HUES48 (cell line): ENCODE results near the gene ADAMTS2.

Source experiments
- H3K27ac ChIP-seq: one replicate; pipeline ENCODE4 v1.7.0; 2013; ENCODE audit warnings: low read depth, low read length, inconsistent platforms
- H3K27me3 ChIP-seq: 2 replicates; pipeline ENCODE4 v1.6.1; 2013; ENCODE audit warnings: mild to moderate bottlenecking, low read length; ENCODE audit not compliant: control insufficient read depth, insufficient read depth
- H3K36me3 ChIP-seq: 2 replicates; pipeline ENCODE4 v1.6.1; 2013; ENCODE audit warnings: low read length; ENCODE audit not compliant: control insufficient read depth, insufficient read depth
- H3K4me1 ChIP-seq: 2 replicates; pipeline ENCODE4 v1.6.1; 2013; ENCODE audit warnings: mild to moderate bottlenecking, low read length; ENCODE audit not compliant: control insufficient read depth, insufficient read depth
- H3K4me3 ChIP-seq: 2 replicates; pipeline ENCODE4 v1.5.1; 2013; ENCODE audit warnings: mild to moderate bottlenecking, low read depth, low read length
- H3K9ac ChIP-seq: 2 replicates; pipeline ENCODE4 v1.6.1; 2013; ENCODE audit warnings: mild to moderate bottlenecking, low read depth, low read length, moderate library complexity
- H3K9me3 ChIP-seq: 2 replicates; pipeline ENCODE4 v1.6.1; 2013; ENCODE audit warnings: low read length; ENCODE audit not compliant: control insufficient read depth, insufficient read depth

Gene ADAMTS2

DNA sequence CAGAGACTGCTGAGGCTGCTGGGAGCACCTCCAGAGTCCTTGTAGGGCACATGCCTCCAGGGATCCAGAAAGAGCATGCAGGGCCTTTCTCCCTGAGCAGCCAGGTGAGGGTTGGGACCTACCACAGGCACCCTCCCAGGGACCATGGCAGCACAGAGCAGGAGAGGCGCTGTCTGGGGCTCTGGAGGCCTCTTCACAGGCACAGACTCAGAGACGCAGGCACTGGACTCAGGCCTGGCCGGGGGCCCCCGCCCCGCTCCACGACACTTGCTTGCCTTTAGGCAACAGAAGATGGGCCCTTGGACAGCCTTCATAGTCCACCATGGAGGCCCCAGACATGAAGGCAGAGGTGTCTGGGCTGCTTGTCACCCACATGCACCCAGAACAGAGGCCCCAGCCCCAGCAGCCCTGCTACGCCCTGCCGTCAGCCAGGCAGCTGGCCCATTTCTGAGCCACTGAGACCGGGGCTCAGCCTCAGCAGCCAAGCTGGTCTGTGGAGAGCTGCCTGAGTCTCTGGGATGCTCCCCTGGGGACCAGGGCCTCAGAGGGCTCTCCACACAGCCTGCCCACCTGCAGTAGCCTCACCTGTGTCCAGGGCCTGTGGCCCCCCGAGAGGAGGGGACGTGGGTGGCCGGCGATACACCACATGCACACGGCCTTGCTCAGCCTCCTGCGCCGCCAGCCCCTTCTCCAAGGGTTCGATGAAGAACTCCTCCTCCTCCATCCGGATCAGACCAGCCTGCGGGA, 72.8 kb downstream of the ADAMTS2 start:
- no peaks in the 10 kb centered on the region for H3K36me3 ChIP-seq
- no peaks in the 10 kb centered on the region for H3K9me3 ChIP-seq
- no peaks in the 10 kb centered on the region for H3K4me1 ChIP-seq
- H3K4me3 ChIP-seq: no peak overlapping the region
- no peaks in the 10 kb centered on the region for H3K27me3 ChIP-seq
- H3K9ac ChIP-seq: no peak overlapping the region
- no peak overlapping the region for H3K27ac ChIP-seq

GRCh38 chr5:179271821-179272325, 73.4 kb downstream of the ADAMTS2 start:
- H3K4me3 ChIP-seq: no peak overlapping the region
- H3K4me1 ChIP-seq: no peaks in the 10 kb centered on the region
- H3K9me3 ChIP-seq: no peaks in the 10 kb centered on the region
- no peak overlapping the region for H3K9ac ChIP-seq
- H3K36me3 ChIP-seq: no peaks in the 10 kb centered on the region
- H3K27me3 ChIP-seq: no peaks in the 10 kb centered on the region
- no peak overlapping the region for H3K27ac ChIP-seq

- H3K36me3 ChIP-seq: no peaks in the 10 kb centered on the region
- H3K9me3 ChIP-seq: no peaks in the 10 kb centered on the region
Observed at GRCh38 chr5:179271428-179271734, 73.9 kb downstream of the ADAMTS2 start.

DNA sequence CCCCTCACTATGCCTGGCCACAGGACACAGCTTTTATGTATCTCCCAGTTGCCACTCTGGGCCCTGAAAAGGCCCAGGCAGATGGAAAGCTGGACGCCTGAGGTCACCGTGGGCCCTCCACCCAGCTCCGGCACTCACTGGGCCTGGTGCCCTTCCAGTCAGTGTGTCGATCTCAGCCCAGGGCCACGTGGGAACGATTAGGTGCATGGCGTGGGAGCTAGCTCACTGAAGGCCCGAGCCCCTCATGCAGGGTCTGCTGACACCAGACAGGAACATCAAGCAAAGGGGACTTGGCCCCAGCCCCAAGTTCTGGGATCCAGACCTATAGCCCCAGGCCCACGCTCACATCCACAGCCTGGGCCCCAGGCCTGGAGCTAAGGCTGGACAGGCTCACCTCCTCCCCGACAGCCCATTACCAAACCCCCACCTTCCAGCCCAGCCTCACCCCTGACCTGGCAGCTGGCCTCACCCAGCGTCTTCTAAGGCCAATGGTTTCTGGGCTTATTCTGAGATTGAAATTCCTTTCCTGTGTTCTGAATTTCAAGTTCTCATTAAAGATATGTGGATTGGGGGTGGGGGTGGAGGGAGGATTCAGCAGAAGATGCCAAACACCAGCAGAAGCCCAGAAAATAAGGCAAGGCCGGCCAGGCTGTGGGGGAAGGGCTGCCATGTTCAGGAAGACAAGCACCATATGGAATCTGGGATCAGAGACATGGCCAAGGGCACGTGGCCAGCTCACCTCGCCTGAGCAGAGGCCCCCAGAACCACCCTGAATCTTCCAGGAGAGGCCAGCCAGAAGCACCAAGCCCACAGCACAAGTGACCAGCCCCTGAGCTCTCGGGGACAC, 74.5 kb downstream of the ADAMTS2 start:
- H3K27ac ChIP-seq: no peak overlapping the region
- H3K27me3 ChIP-seq: no peaks in the 10 kb centered on the region
- no peaks in the 10 kb centered on the region for H3K9me3 ChIP-seq
- no peaks in the 10 kb centered on the region for H3K36me3 ChIP-seq
- no peak overlapping the region for H3K4me3 ChIP-seq
- H3K4me1 ChIP-seq: peaks cover 5% of the 10 kb centered on the region; the same call in 1 of the 2 replicates
- H3K9ac ChIP-seq: no peak overlapping the region

More at GRCh38 chr5:179271428-179271734, 73.9 kb downstream of the ADAMTS2 start:
- Histone ChIP-seq H3K4me1 (no peaks in the 10 kb centered on the region), H3K4me3 (no peak overlapping the region), H3K27ac (no peak overlapping the region), H3K27me3 (no peaks in the 10 kb centered on the region), H3K9ac (no peak overlapping the region)

GRCh38 chr5:179269781-179270543, 75.3 kb downstream of the ADAMTS2 start:
- Histone ChIP-seq H3K4me1 (peaks cover 13% of the 10 kb centered on the region), H3K4me3 (no peak overlapping the region), H3K27ac (no peak overlapping the region), H3K27me3 (no peaks in the 10 kb centered on the region), H3K9ac (no peak overlapping the region), H3K36me3 (no peaks in the 10 kb centered on the region), H3K9me3 (no peaks in the 10 kb centered on the region)

- no peaks in the 10 kb centered on the region for H3K9me3 ChIP-seq
- no peaks in the 10 kb centered on the region for H3K27me3 ChIP-seq
- no peak overlapping the region for H3K27ac ChIP-seq
- H3K9ac ChIP-seq: no peak overlapping the region
- no peaks in the 10 kb centered on the region for H3K36me3 ChIP-seq
- peaks cover 14% of the 10 kb centered on the region for H3K4me1 ChIP-seq
- no peak overlapping the region for H3K4me3 ChIP-seq
Observed at GRCh38 chr5:179268966-179269693, 76.1 kb downstream of the ADAMTS2 start.

- Histone ChIP-seq H3K4me1 (peaks cover 14% of the 10 kb centered on the region), H3K4me3 (no peak overlapping the region), H3K27me3 (no peaks in the 10 kb centered on the region), H3K36me3 (no peaks in the 10 kb centered on the region), H3K27ac (no peak overlapping the region), H3K9me3 (no peaks in the 10 kb centered on the region), H3K9ac (no peak overlapping the region)
Observed at GRCh38 chr5:179268399-179268952, 76.8 kb downstream of the ADAMTS2 start.

GRCh38 chr5:179267671-179268083, 77.6 kb downstream of the ADAMTS2 start:
- H3K9me3 ChIP-seq: no peaks in the 10 kb centered on the region
- no peaks in the 10 kb centered on the region for H3K27me3 ChIP-seq
- peaks cover 14% of the 10 kb centered on the region for H3K4me1 ChIP-seq
- H3K36me3 ChIP-seq: no peaks in the 10 kb centered on the region
- H3K9ac ChIP-seq: no peak overlapping the region
- no peak overlapping the region for H3K4me3 ChIP-seq
- H3K27ac ChIP-seq: no peak overlapping the region

- Histone ChIP-seq H3K4me1 (peaks cover 14% of the 10 kb centered on the region), H3K9ac (no peak overlapping the region), H3K9me3 (no peaks in the 10 kb centered on the region), H3K36me3 (no peaks in the 10 kb centered on the region), H3K27me3 (no peaks in the 10 kb centered on the region), H3K4me3 (no peak overlapping the region), H3K27ac (no peak overlapping the region)
Observed at GRCh38 chr5:179267071-179267670, 78.1 kb downstream of the ADAMTS2 start.
